H9 (cell line): ENCODE data around the gene HPCAL1. TPM values are rescaled to one million over a fixed set of nuclear protein-coding genes. Genes with fewer than 3 reads are reported as not detected.

Experiments
- DNase-seq: peaks from one replicate; pipeline ENCODE4 v3.0.0-alpha.2; 2017
- H2AFZ ChIP-seq: one replicate; pipeline ENCODE4 v1.6.1; 2013; ENCODE audit warnings: mild to moderate bottlenecking, low read length, control low read depth, moderate library complexity
- H2AK5ac ChIP-seq: 2 replicates; pipeline ENCODE4 v1.6.1; 2013; ENCODE audit warnings: low read length, control low read depth, mixed read lengths; ENCODE audit not compliant: insufficient read length
- H2BK120ac ChIP-seq: one replicate; pipeline ENCODE4 v1.6.1; 2013; ENCODE audit warnings: low read depth, mild to moderate bottlenecking, low read length, control low read depth, inconsistent platforms; ENCODE audit not compliant: poor library complexity, severe bottlenecking
- H2BK12ac ChIP-seq: 2 replicates; pipeline ENCODE4 v1.6.1; 2013; ENCODE audit warnings: low read length, control low read depth, mixed read lengths, low read depth; ENCODE audit not compliant: insufficient read length
- H2BK15ac ChIP-seq: 2 replicates; pipeline ENCODE4 v1.6.1; 2013; ENCODE audit warnings: low read depth, low read length, control low read depth
- H2BK20ac ChIP-seq: one replicate; pipeline ENCODE4 v1.6.1; 2013; ENCODE audit warnings: low read depth, mild to moderate bottlenecking, low read length, control low read depth, inconsistent platforms; ENCODE audit not compliant: poor library complexity, severe bottlenecking
- H2BK5ac ChIP-seq: 2 replicates; pipeline ENCODE4 v1.6.1; 2013; ENCODE audit warnings: low read length, control low read depth, mixed read lengths; ENCODE audit not compliant: insufficient read length
- H3K14ac ChIP-seq: 2 replicates; pipeline ENCODE4 v1.6.1; 2013; ENCODE audit warnings: low read length, control low read depth; ENCODE audit not compliant: insufficient read depth
- H3K18ac ChIP-seq: 2 replicates; pipeline ENCODE4 v1.6.1; 2013; ENCODE audit warnings: low read depth, mild to moderate bottlenecking, mixed read lengths, low read length, control low read depth; ENCODE audit not compliant: insufficient read length
- H3K23ac ChIP-seq: 2 replicates; pipeline ENCODE4 v1.6.1; 2013; ENCODE audit warnings: low read length, control low read depth, mixed read lengths, low read depth; ENCODE audit not compliant: insufficient read length
- H3K23me2 ChIP-seq: 2 replicates; pipeline ENCODE4 v1.6.1; 2013; ENCODE audit warnings: low read depth, mild to moderate bottlenecking, mixed read lengths, low read length, control low read depth; ENCODE audit not compliant: insufficient read length, poor library complexity, severe bottlenecking
- H3K27ac ChIP-seq: 2 replicates; pipeline ENCODE4 v1.5.1; 2013; ENCODE audit warnings: low read length, control low read depth, mixed read lengths, low read depth; ENCODE audit not compliant: insufficient read length
- H3K27me3 ChIP-seq: 2 replicates; pipeline ENCODE4 v1.6.1; 2013; ENCODE audit warnings: low read length, control low read depth, inconsistent platforms; ENCODE audit not compliant: insufficient read depth
- H3K4ac ChIP-seq: 2 replicates; pipeline ENCODE4 v1.6.1; 2013; ENCODE audit warnings: low read depth, mild to moderate bottlenecking, control low read depth, inconsistent platforms, low read length, moderate library complexity
- H3K4me1 ChIP-seq: 2 replicates; pipeline ENCODE4 v1.6.1; 2013; ENCODE audit warnings: low read length, control low read depth, inconsistent platforms; ENCODE audit not compliant: insufficient read depth
- H3K4me2 ChIP-seq: 2 replicates; pipeline ENCODE4 v1.6.1; 2013; ENCODE audit warnings: low read length, control low read depth, mixed read lengths; ENCODE audit not compliant: insufficient read length, insufficient read depth
- H3K56ac ChIP-seq: 2 replicates; pipeline ENCODE4 v1.6.1; 2013; ENCODE audit warnings: low read depth, mild to moderate bottlenecking, mixed read lengths, low read length, control low read depth; ENCODE audit not compliant: insufficient read length
- H3K79me1 ChIP-seq: 2 replicates; pipeline ENCODE4 v1.6.1; 2013; ENCODE audit warnings: low read depth, mild to moderate bottlenecking, moderate library complexity, low read length, control low read depth, inconsistent platforms; ENCODE audit not compliant: insufficient read depth, poor library complexity, severe bottlenecking
- H3K79me2 ChIP-seq: 2 replicates; pipeline ENCODE4 v1.6.1; 2013; ENCODE audit warnings: low read length, control low read depth, inconsistent platforms; ENCODE audit not compliant: insufficient read depth
- H3K9ac ChIP-seq: 2 replicates; pipeline ENCODE4 v1.6.1; 2013; ENCODE audit warnings: low read length, control low read depth, mixed read lengths; ENCODE audit not compliant: insufficient read length; ENCODE audit errors: extremely low read depth
- H3K9me3 ChIP-seq: one replicate; pipeline ENCODE4 v1.6.1; 2013; ENCODE audit warnings: low read depth, low read length, inconsistent platforms; ENCODE audit not compliant: control insufficient read depth
- H3T11ph ChIP-seq: one replicate; pipeline ENCODE4 v1.6.1; 2013; ENCODE audit warnings: mild to moderate bottlenecking, low read length, control low read depth, inconsistent platforms
- H4K20me1 ChIP-seq: one replicate; pipeline ENCODE4 v1.6.1; 2013; ENCODE audit not compliant: control insufficient read depth, insufficient read length, insufficient read depth
- H4K5ac ChIP-seq: 2 replicates; pipeline ENCODE4 v1.6.1; 2013; ENCODE audit warnings: low read depth, mild to moderate bottlenecking, mixed read lengths, low read length, control low read depth; ENCODE audit not compliant: insufficient read length
- H4K8ac ChIP-seq: replicated peaks from 2 replicates; pipeline ENCODE4 v1.6.1; 2013; ENCODE audit warnings: low read length, control low read depth, mixed read lengths, low read depth; ENCODE audit not compliant: insufficient read length
- H4K91ac ChIP-seq: 2 replicates; pipeline ENCODE4 v1.6.1; 2013; ENCODE audit warnings: low read depth, mild to moderate bottlenecking, moderate library complexity, mixed read lengths, low read length, control low read depth; ENCODE audit not compliant: insufficient read length
- H3K27ac Mint-ChIP-seq, 3 experiments: 2 replicates in 2 of 3; 3 replicates in 1 of 3; pipeline ENCODE4 v1.8.0; 2020 to 2021; ENCODE audit warnings: mixed read lengths in 3 of 3, mild to moderate bottlenecking in 1 of 3, moderate library complexity in 1 of 3
- H3K27me3 Mint-ChIP-seq: 2 replicates; pipeline ENCODE4 v1.8.0; 2021; ENCODE audit warnings: low read depth, mild to moderate bottlenecking, moderate library complexity, mixed read lengths
- H3K36me3 Mint-ChIP-seq, 3 experiments: 2 replicates in 2 of 3; 3 replicates in 1 of 3; pipeline ENCODE4 v1.8.0; 2020 to 2021; ENCODE audit warnings: low read depth in 3 of 3, mixed read lengths in 3 of 3; ENCODE audit not compliant: insufficient read depth in 1 of 3
- H3K4me1 Mint-ChIP-seq, 2 experiments: 2 replicates each; pipeline ENCODE4 v1.8.0; 2020; ENCODE audit warnings: mixed read lengths in 2 of 2
- H3K4me3 Mint-ChIP-seq, 2 experiments: 2 replicates in 1 of 2; 3 replicates in 1 of 2; pipeline ENCODE4 v1.8.0; 2020 to 2021; ENCODE audit warnings: mild to moderate bottlenecking in 2 of 2, mixed read lengths in 2 of 2, moderate library complexity in 1 of 2
- H3K9me3 Mint-ChIP-seq, 2 experiments: 2 replicates in 1 of 2; 3 replicates in 1 of 2; pipeline ENCODE4 v1.8.0; 2020; ENCODE audit warnings: mild to moderate bottlenecking in 2 of 2, mixed read lengths in 2 of 2, moderate library complexity in 1 of 2
- WGBS: extraction: QIAGEN DNeasy Blood & Tissue Kit; methylation state at CpG from one replicate; pipeline ENCODE4 v1.1.7; 2013; ENCODE audit warnings: missing lambda C conversion rate, low lambda C conversion rate, mixed read lengths; ENCODE audit not compliant: insufficient read length; ENCODE audit errors: extremely low coverage; 5-methylcytosine and 5-hydroxymethylcytosine counted together
- total RNA-seq: library from RNA; stranded (reverse); gene quantifications from 2 replicates; pipeline ENCODE4 v1.2.1, GENCODE V29; 2021
- TF ChIP-seq, protein P1 (sequence below): fragments of 200-600 bp; sonication (generic); conservative IDR thresholded peaks from 3 replicates; pipeline ENCODE4 v1.8.0; 2021; ENCODE audit warnings: antibody characterized with exemption, mild to moderate bottlenecking

Gene HPCAL1
- total RNA-seq, 1 experiment from 2014 or later, result 4.7 TPM

DNA sequence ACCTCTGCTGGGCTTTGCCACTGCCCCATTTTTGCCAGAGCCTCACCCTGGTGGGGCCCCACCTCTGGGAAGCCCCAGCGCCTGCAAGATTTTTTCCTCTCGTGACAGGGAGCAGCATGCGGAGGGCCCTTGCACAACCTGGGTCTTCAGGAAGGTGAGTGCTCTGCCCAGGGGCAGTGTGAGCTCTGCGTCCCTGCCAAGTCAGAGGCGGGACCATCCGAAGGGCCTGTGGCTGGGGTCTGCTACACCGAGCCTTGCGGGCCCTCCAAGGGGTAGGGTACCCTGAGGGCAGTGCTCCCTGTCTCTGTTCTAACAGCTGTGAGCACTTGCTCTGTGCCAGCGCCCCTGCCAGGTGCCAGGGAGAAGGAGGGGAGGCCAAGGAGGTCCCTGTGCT lies 151.2 kb downstream of the HPCAL1 start:
- Histone ChIP-seq H3K9ac (no peak overlapping the region), H3K23ac (no peak overlapping the region), H4K8ac (no peak overlapping the region), H3K23me2 (peaks cover 1% of the 10 kb centered on the region), H3K4me2 (no peak overlapping the region), H3K4ac (no peak overlapping the region), H2BK120ac (no peak overlapping the region), H2AFZ (no peak overlapping the region), H3K27me3 (no peaks in the 10 kb centered on the region; the same call in 1 of the 2 replicates), H3K4me1 (no peaks in the 10 kb centered on the region; the same call in 1 of the 2 replicates), H4K20me1 (peaks cover under 1% of the 10 kb centered on the region), H2BK5ac (no peak overlapping the region), H3K9me3 (no peaks in the 10 kb centered on the region), H2AK5ac (no peak overlapping the region), H2BK12ac (no peak overlapping the region), H4K5ac (no peak overlapping the region), H3K79me2 (no peaks in the 10 kb centered on the region), H2BK15ac (no peak overlapping the region), H3K79me1 (no peaks in the 10 kb centered on the region), H3K14ac (no peak overlapping the region; the same call in 1 of the 2 replicates), H3K18ac (no peak overlapping the region), H2BK20ac (no peak overlapping the region), H3T11ph (no peak overlapping the region), H3K56ac (no peak overlapping the region), H4K91ac (no peak overlapping the region), H3K27ac (no peak overlapping the region)
- Mint-ChIP-seq H3K9me3 (no peaks in the 10 kb centered on the region), H3K4me1 (peaks cover 13 to 21% of the 10 kb centered on the region in 2 experiments), H3K4me3 (no peak overlapping the region), H3K27me3 (peaks cover 15% of the 10 kb centered on the region), H3K27ac (peak overlapping the region in 1 of 3 experiments; percentile 27; a peak in 2 of 7 replicates), H3K36me3 (no peaks in the 10 kb centered on the region; a peak in 1 of 7 replicates)
- WGBS, result no CpG with 5 or more reads among the region's 9 CpGs
- TF ChIP-seq, protein P1, sequence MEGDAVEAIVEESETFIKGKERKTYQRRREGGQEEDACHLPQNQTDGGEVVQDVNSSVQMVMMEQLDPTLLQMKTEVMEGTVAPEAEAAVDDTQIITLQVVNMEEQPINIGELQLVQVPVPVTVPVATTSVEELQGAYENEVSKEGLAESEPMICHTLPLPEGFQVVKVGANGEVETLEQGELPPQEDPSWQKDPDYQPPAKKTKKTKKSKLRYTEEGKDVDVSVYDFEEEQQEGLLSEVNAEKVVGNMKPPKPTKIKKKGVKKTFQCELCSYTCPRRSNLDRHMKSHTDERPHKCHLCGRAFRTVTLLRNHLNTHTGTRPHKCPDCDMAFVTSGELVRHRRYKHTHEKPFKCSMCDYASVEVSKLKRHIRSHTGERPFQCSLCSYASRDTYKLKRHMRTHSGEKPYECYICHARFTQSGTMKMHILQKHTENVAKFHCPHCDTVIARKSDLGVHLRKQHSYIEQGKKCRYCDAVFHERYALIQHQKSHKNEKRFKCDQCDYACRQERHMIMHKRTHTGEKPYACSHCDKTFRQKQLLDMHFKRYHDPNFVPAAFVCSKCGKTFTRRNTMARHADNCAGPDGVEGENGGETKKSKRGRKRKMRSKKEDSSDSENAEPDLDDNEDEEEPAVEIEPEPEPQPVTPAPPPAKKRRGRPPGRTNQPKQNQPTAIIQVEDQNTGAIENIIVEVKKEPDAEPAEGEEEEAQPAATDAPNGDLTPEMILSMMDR, result no peak
- no peak for DNase-seq
